TTC549 (cell line): Measurements from ENCODE around the gene KLHL11.
"Not testable (repeated sequence)": the region's sequence is repeated elsewhere in the genome, so short reads cannot be mapped to it uniquely, and the experiment has no call there.

Experiments
- FAIRE-seq: peaks from 2 replicates; lab custom pipeline; 2012; peaks lifted over from hg19 to GRCh38; lab: Jason Lieb, UNC

Gene KLHL11

GRCh38 chr17:41888332-41888965, 23.2 kb upstream of the KLHL11 start:
- no peak for FAIRE-seq

GRCh38 chr17:41885733-41886132, 20.5 kb upstream of the KLHL11 start:
- no peak for FAIRE-seq

GRCh38 chr17:41882756-41883155, 17.5 kb upstream of the KLHL11 start:
- FAIRE-seq: no peak

GRCh38 chr17:41880130-41880529, 14.9 kb upstream of the KLHL11 start:
- FAIRE-seq: no peak

GRCh38 chr17:41874293-41874670, 9.1 kb upstream of the KLHL11 start:
- FAIRE-seq: not testable (repeated sequence)

GRCh38 chr17:41873559-41874292, 8.5 kb upstream of the KLHL11 start:
- FAIRE-seq: no peak

GRCh38 chr17:41871789-41872188, 6.6 kb upstream of the KLHL11 start:
- no peak for FAIRE-seq

- no peak for FAIRE-seq
Measured at GRCh38 chr17:41870627-41871026, 5.4 kb upstream of the KLHL11 start.

- no peak for FAIRE-seq
Measured at GRCh38 chr17:41870097-41870496, 4.9 kb upstream of the KLHL11 start.

- no peak for FAIRE-seq
Measured at GRCh38 chr17:41869426-41869825, 4.2 kb upstream of the KLHL11 start.

- no peak for FAIRE-seq
Measured at GRCh38 chr17:41868568-41868967, 3.3 kb upstream of the KLHL11 start.

GRCh38 chr17:41865596-41865893, 322 bp upstream of the KLHL11 start:
- no peak for FAIRE-seq

GRCh38 chr17:41864498-41864835, 756 bp downstream of the KLHL11 start:
- no peak for FAIRE-seq

- FAIRE-seq: no peak
Measured at GRCh38 chr17:41863074-41863848, 2.0 kb downstream of the KLHL11 start.

GRCh38 chr17:41860254-41860931, 4.8 kb downstream of the KLHL11 start:
- no peak for FAIRE-seq

- FAIRE-seq: not testable (repeated sequence)
Measured at GRCh38 chr17:41851382-41851781, 13.8 kb downstream of the KLHL11 start.

GRCh38 chr17:41849251-41849990, 15.8 kb downstream of the KLHL11 start:
- no peak for FAIRE-seq

GRCh38 chr17:41848788-41849187, 16.4 kb downstream of the KLHL11 start:
- no peak for FAIRE-seq

- no peak for FAIRE-seq
Measured at GRCh38 chr17:41844971-41845370, 20.3 kb downstream of the KLHL11 start.

GRCh38 chr17:41840781-41841180, 24.4 kb downstream of the KLHL11 start:
- not testable (repeated sequence) for FAIRE-seq

- FAIRE-seq: not testable (repeated sequence)
Measured at GRCh38 chr17:41839448-41839847, 25.8 kb downstream of the KLHL11 start.
